Smooth muscle cell (in vitro differentiated cells): ENCODE results near the gene ZNF674. TPM values are rescaled to one million over a fixed set of nuclear protein-coding genes. Genes with fewer than 3 reads are reported as not detected.
A peak's percentile ranks its signal among the peaks of the same experiment; 100 is the strongest.

ENCODE experiments used
- DNase-seq: peaks from one replicate; lab custom pipeline; 2025; ENCODE audit not compliant: unreplicated experiment; lab: John Stamatoyannopoulos, UW
- H2AFZ ChIP-seq: fragments of 200-600 bp; sonication (generic); 2 replicates; pipeline ENCODE4 v1.6.0; 2016; ENCODE audit warnings: antibody characterized with exemption, low read depth, mild to moderate bottlenecking
- H3F3A ChIP-seq: fragments of 200-600 bp; sonication (generic); 2 replicates; pipeline ENCODE4 v1.6.0; 2017; ENCODE audit warnings: antibody characterized with exemption, low read depth
- H3K27ac ChIP-seq: fragments of 200-600 bp; sonication (generic); 2 replicates; pipeline ENCODE4 v1.5.1; 2016; ENCODE audit warnings: low read depth, mild to moderate bottlenecking
- H3K27me3 ChIP-seq: fragments of 200-600 bp; sonication (generic); 2 replicates; pipeline ENCODE4 v1.6.1; 2016; ENCODE audit warnings: low read depth, mild to moderate bottlenecking
- H3K36me3 ChIP-seq: fragments of 200-600 bp; sonication (generic); 2 replicates; pipeline ENCODE4 v1.5.1; 2016; ENCODE audit warnings: low read depth
- H3K4me1 ChIP-seq: fragments of 200-600 bp; sonication (generic); 2 replicates; pipeline ENCODE4 v1.5.1; 2016; ENCODE audit warnings: low read depth
- H3K4me2 ChIP-seq: fragments of 200-600 bp; sonication (generic); 2 replicates; pipeline ENCODE4 v1.6.0; 2016; ENCODE audit warnings: mild to moderate bottlenecking
- H3K4me3 ChIP-seq: fragments of 200-600 bp; sonication (generic); 2 replicates; pipeline ENCODE4 v1.5.1; 2016; ENCODE audit warnings: mild to moderate bottlenecking
- H3K79me2 ChIP-seq: fragments of 200-600 bp; sonication (generic); 2 replicates; pipeline ENCODE4 v1.6.0; 2016; ENCODE audit warnings: low read depth, mild to moderate bottlenecking
- H3K9ac ChIP-seq: fragments of 200-600 bp; sonication (generic); 2 replicates; pipeline ENCODE4 v1.6.0; 2016; ENCODE audit warnings: low read depth
- H3K9me3 ChIP-seq: fragments of 200-600 bp; sonication (generic); replicated peaks from 2 replicates; pipeline ENCODE4 v1.5.1; 2016; ENCODE audit warnings: low read depth
- H4K20me1 ChIP-seq: fragments of 200-600 bp; sonication (generic); 2 replicates; pipeline ENCODE4 v1.6.0; 2016; ENCODE audit warnings: low read depth
- CTCF ChIP-seq: fragments of 200-600 bp; sonication (generic); IDR thresholded peaks from 2 replicates; pipeline ENCODE4 v1.5.1; 2017; ENCODE audit warnings: borderline replicate concordance, mild to moderate bottlenecking, antibody characterized with exemption; ENCODE audit not compliant: insufficient read depth, poor library complexity, severe bottlenecking
- WGBS: methylation state at CpG from one replicate; pipeline ENCODE4 v1.1.7; 2016; ENCODE audit warnings: low lambda C conversion rate; 5-methylcytosine and 5-hydroxymethylcytosine counted together
- polyA plus RNA-seq: library from polyadenylated mRNA; unstranded; fragments of >200 nt; fragmentation: Nextera tagmentation; extraction: Ambion mirVana; gene quantifications from 2 replicates; pipeline ENCODE4 v1.2.1, GENCODE V29; 2016
- total RNA-seq: library from RNA; depleted of rRNA; stranded (reverse); fragments of >200 nt; gene quantifications from 2 replicates; pipeline ENCODE4 v1.2.3, GENCODE V29; 2014

The ZNF674 gene
- total and polyA plus RNA-seq, 2 experiments from 2014 or later, result 1.7 to 4.0 TPM

GRCh38 chrX:46587753-46588171 is 42.5 kb upstream of the ZNF674 start:
- Histone ChIP-seq H3K27ac (peak overlapping the region; percentile 26), H3K9me3 (no peaks in the 10 kb centered on the region), H3K4me3 (no peak overlapping the region), H3K9ac (no peak overlapping the region), H4K20me1 (no peaks in the 10 kb centered on the region), H3K4me2 (peak overlapping the region; percentile 13), H3K4me1 (peaks cover 11% of the 10 kb centered on the region), H3K27me3 (no peaks in the 10 kb centered on the region), H3F3A (no peaks in the 10 kb centered on the region), H3K79me2 (no peaks in the 10 kb centered on the region), H2AFZ (no peak overlapping the region), H3K36me3 (no peaks in the 10 kb centered on the region)
- TF ChIP-seq CTCF, result no peak
- no peak for DNase-seq
- WGBS, result 37% methylated on average over 5 of the region's 5 CpGs

- no peaks in the 10 kb centered on the region for H4K20me1 ChIP-seq
- peak overlapping the region; percentile 26 for H3K27ac ChIP-seq
- DNase-seq, result no peak
- no peaks in the 10 kb centered on the region for H3F3A ChIP-seq
- no peak overlapping the region for H2AFZ ChIP-seq
- H3K4me1 ChIP-seq, result peaks cover 12% of the 10 kb centered on the region
- no peak for TF ChIP-seq CTCF
- no peaks in the 10 kb centered on the region for H3K79me2 ChIP-seq
- 46% methylated on average over 5 of the region's 5 CpGs for WGBS
- H3K4me2 ChIP-seq, result peak overlapping the region; percentile 13
- H3K9ac ChIP-seq, result no peak overlapping the region
- no peaks in the 10 kb centered on the region for H3K36me3 ChIP-seq
- no peaks in the 10 kb centered on the region for H3K27me3 ChIP-seq
- H3K4me3 ChIP-seq, result no peak overlapping the region
- no peaks in the 10 kb centered on the region for H3K9me3 ChIP-seq
Observed at GRCh38 chrX:46587158-46587557, 41.9 kb upstream of the ZNF674 start.

- Histone ChIP-seq H3K27ac (no peak overlapping the region), H2AFZ (no peak overlapping the region), H3K4me3 (no peak overlapping the region), H4K20me1 (no peaks in the 10 kb centered on the region), H3F3A (no peaks in the 10 kb centered on the region), H3K9ac (no peak overlapping the region), H3K4me2 (no peak overlapping the region), H3K27me3 (no peaks in the 10 kb centered on the region), H3K4me1 (peaks cover 12% of the 10 kb centered on the region), H3K79me2 (no peaks in the 10 kb centered on the region), H3K9me3 (no peaks in the 10 kb centered on the region), H3K36me3 (no peaks in the 10 kb centered on the region)
- no peak for DNase-seq
- 69% methylated on average over 2 of the region's 2 CpGs for WGBS
- TF ChIP-seq CTCF, result no peak
Observed at GRCh38 chrX:46584736-46585135, 39.5 kb upstream of the ZNF674 start.

GRCh38 chrX:46582966-46583365 is 37.7 kb upstream of the ZNF674 start:
- Histone ChIP-seq H3K9me3 (no peaks in the 10 kb centered on the region), H3K27me3 (no peaks in the 10 kb centered on the region), H3K9ac (peak overlapping the region; percentile 37), H3K4me1 (peaks cover 12% of the 10 kb centered on the region), H3K4me2 (peak overlapping the region; percentile 51), H3K79me2 (no peaks in the 10 kb centered on the region), H2AFZ (no peak overlapping the region), H3K4me3 (no peak overlapping the region), H3K27ac (peak overlapping the region; percentile 75), H3K36me3 (no peaks in the 10 kb centered on the region), H3F3A (no peaks in the 10 kb centered on the region), H4K20me1 (no peaks in the 10 kb centered on the region)
- WGBS, result 37% methylated on average over 1 of the region's 1 CpG
- DNase-seq, result no peak
- no peak for TF ChIP-seq CTCF
